ENCODE measurements around the gene STK11IP. TPM values are rescaled to one million over a fixed set of nuclear protein-coding genes. Genes with fewer than 3 reads are reported as not detected.

STK11IP gene
- total RNA-seq, 1 experiment from 2014 or later: 39.9 TPM

DNA sequence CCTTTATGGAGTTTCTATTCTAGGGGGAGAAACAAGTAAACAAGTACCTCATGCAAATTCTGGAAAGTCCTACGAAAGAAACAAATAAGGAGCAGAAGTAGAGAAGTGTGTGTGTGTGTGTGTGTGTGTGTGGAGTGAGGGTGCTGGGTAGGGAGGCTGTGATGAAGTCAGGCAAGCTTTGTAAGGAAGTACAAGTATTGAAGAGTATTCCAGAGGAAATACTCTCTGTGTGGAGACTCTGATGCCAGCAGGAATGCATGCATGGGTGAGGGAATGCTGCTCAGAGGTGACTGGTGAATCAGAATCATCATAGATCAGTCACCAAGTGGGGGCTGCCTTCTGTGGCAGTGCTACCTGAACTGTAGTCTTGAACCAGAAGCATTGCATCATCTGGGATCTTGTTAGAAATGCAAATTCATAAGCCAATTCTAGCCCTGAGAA, 64.3 kb downstream of the STK11IP start:
- H3K4me3 Mint-ChIP-seq: no peak overlapping the region
- ATAC-seq (peak; percentile 14; the same call in 1 of the 2 replicates), DNase-seq (ENCODE audit: low spot score) (no peak)
- CTCF ChIA-PET: no interaction called here
- peaks cover 39% of the 10 kb centered on the region for H3K9me3 Mint-ChIP-seq
- H3K4me1 Mint-ChIP-seq: peaks cover 16% of the 10 kb centered on the region
- POLR2A ChIA-PET: no interaction called here
- TF ChIP-seq ATF1 (CRISPR knock-in tag; IDR thresholded peaks at IDR 0.05) (no peak), ZNF671 (CRISPR knock-in tag; IDR thresholded peaks at IDR 0.05) (no peak), KAT7 (CRISPR knock-in tag; IDR thresholded peaks at IDR 0.05; ENCODE audit: borderline replicate concordance) (no peak), ZNF317 (CRISPR knock-in tag; IDR thresholded peaks at IDR 0.05; ENCODE audit: borderline replicate concordance, low read depth) (no peak), JAZF1 (CRISPR knock-in tag; IDR thresholded peaks at IDR 0.05) (no peak)
- H3K27me3 Mint-ChIP-seq (ENCODE audit: low read depth): peaks cover 21% of the 10 kb centered on the region
- peaks cover 14% of the 10 kb centered on the region for H3K36me3 Mint-ChIP-seq
- H3K27ac Mint-ChIP-seq: no peak overlapping the region

DNA sequence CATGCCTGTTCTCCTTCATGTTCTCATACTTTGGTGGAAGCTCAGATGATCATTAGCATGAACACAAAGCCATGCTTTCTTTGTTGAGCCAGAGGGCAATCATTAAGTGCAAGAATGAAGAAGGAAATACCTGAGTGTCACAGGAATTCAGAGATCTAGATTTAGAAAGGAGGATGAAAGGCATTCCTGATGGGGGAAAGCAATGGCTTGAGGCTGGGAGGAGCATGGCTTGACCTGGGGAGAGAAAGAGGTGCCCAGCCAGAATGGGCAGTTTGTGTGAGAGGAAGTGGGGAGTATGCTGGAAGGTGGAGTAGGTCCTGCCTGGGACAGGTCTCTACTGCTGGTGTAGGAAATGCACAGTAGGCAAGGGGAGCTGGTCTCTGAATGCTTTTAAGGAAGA, 64.9 kb downstream of the STK11IP start:
- Mint-ChIP-seq H3K27ac (peak overlapping the region; percentile 14; the same call in 1 of the 2 replicates), H3K27me3 (ENCODE audit: low read depth) (peaks cover 21% of the 10 kb centered on the region), H3K4me1 (peaks cover 16% of the 10 kb centered on the region), H3K36me3 (peaks cover 14% of the 10 kb centered on the region), H3K4me3 (no peak overlapping the region), H3K9me3 (peaks cover 39% of the 10 kb centered on the region)
- POLR2A ChIA-PET: interaction anchor here (1.0 kb wide), 1 partner anchor 9 kb away, joined by 3 read pairs; no protein-coding TSS in a partner anchor
- DNase-seq (ENCODE audit: low spot score) (no peak), ATAC-seq (peak; percentile 84)
- CTCF ChIA-PET: interaction anchor here (0.7 kb wide), 1 partner anchor 20 kb away, joined by 4 read pairs; no protein-coding TSS in a partner anchor
- no peak for TF ChIP-seq SOX15 (CRISPR knock-in tag; IDR thresholded peaks at IDR 0.05)
- TF ChIP-seq, protein P1, sequence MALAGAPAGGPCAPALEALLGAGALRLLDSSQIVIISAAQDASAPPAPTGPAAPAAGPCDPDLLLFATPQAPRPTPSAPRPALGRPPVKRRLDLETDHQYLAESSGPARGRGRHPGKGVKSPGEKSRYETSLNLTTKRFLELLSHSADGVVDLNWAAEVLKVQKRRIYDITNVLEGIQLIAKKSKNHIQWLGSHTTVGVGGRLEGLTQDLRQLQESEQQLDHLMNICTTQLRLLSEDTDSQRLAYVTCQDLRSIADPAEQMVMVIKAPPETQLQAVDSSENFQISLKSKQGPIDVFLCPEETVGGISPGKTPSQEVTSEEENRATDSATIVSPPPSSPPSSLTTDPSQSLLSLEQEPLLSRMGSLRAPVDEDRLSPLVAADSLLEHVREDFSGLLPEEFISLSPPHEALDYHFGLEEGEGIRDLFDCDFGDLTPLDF (CRISPR knock-in tag; IDR thresholded peaks at IDR 0.05): no peak
- no peak for TF ChIP-seq KAT7 (CRISPR knock-in tag; IDR thresholded peaks at IDR 0.05; ENCODE audit: borderline replicate concordance)
- TF ChIP-seq, protein P2, sequence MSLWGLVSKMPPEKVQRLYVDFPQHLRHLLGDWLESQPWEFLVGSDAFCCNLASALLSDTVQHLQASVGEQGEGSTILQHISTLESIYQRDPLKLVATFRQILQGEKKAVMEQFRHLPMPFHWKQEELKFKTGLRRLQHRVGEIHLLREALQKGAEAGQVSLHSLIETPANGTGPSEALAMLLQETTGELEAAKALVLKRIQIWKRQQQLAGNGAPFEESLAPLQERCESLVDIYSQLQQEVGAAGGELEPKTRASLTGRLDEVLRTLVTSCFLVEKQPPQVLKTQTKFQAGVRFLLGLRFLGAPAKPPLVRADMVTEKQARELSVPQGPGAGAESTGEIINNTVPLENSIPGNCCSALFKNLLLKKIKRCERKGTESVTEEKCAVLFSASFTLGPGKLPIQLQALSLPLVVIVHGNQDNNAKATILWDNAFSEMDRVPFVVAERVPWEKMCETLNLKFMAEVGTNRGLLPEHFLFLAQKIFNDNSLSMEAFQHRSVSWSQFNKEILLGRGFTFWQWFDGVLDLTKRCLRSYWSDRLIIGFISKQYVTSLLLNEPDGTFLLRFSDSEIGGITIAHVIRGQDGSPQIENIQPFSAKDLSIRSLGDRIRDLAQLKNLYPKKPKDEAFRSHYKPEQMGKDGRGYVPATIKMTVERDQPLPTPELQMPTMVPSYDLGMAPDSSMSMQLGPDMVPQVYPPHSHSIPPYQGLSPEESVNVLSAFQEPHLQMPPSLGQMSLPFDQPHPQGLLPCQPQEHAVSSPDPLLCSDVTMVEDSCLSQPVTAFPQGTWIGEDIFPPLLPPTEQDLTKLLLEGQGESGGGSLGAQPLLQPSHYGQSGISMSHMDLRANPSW (CRISPR knock-in tag; conservative IDR thresholded peaks at IDR 0.05; ENCODE audit: low read depth): no peak
- TF ChIP-seq, protein P3, sequence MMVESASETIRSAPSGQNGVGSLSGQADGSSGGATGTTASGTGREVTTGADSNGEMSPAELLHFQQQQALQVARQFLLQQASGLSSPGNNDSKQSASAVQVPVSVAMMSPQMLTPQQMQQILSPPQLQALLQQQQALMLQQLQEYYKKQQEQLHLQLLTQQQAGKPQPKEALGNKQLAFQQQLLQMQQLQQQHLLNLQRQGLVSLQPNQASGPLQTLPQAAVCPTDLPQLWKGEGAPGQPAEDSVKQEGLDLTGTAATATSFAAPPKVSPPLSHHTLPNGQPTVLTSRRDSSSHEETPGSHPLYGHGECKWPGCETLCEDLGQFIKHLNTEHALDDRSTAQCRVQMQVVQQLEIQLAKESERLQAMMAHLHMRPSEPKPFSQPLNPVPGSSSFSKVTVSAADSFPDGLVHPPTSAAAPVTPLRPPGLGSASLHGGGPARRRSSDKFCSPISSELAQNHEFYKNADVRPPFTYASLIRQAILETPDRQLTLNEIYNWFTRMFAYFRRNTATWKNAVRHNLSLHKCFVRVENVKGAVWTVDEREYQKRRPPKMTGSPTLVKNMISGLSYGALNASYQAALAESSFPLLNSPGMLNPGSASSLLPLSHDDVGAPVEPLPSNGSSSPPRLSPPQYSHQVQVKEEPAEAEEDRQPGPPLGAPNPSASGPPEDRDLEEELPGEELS (CRISPR knock-in tag; IDR thresholded peaks at IDR 0.05): no peak
- TF ChIP-seq ZNF138 (CRISPR knock-in tag; conservative IDR thresholded peaks at IDR 0.05): no peak
- TF ChIP-seq ZNF219 (CRISPR knock-in tag; IDR thresholded peaks at IDR 0.05; ENCODE audit: borderline replicate concordance): no peak
- TF ChIP-seq GTF2I (CRISPR knock-in tag; conservative IDR thresholded peaks at IDR 0.05): no peak
- TF ChIP-seq ELF4 (CRISPR knock-in tag; IDR thresholded peaks at IDR 0.05; ENCODE audit: low read depth): no peak
- no peak for TF ChIP-seq ZNF416 (CRISPR knock-in tag; IDR thresholded peaks at IDR 0.05)
- TF ChIP-seq ZNF121 (CRISPR knock-in tag; IDR thresholded peaks at IDR 0.05): no peak

DNA sequence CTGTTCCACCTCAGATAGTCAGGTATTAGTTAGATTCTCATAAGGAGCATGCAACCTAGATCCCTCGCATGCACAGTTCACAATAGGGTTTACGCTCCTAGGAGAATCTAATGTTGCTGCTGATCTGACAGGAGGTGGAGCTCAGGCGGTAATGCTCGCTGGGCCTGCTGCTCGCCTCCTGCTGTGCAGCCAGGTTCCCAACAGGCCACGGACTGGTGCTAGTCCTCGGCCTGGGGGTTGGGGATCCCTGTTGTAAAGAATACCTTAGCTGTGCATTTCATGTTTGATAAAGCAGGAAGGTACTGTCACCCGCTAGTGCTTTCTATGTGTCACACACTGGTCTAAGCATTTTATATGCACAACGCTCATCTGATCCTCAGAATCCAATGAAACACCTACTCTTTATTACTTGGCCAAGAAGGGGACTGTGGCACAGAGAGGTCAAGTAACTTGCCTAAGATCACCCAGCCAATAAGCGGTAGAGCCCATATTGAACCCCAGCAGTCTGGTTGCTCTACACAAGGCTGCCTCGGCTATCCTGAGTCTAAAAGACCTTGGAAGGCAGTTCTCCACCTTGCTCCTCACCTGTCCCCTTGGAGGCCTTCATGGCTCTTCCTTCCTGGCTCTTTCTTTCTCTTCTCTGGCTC, 65.6 kb downstream of the STK11IP start:
- POLR2A ChIA-PET: interaction anchor here (1.0 kb wide), 1 partner anchor 10 kb away, joined by 3 read pairs; no protein-coding TSS in a partner anchor
- DNase-seq (ENCODE audit: low spot score) (no peak), ATAC-seq (no peak)
- CTCF ChIA-PET: interaction anchor here (0.7 kb wide), 1 partner anchor 21 kb away, joined by 4 read pairs; no protein-coding TSS in a partner anchor
- Mint-ChIP-seq H3K36me3 (peaks cover 14% of the 10 kb centered on the region), H3K27me3 (ENCODE audit: low read depth) (peaks cover 14% of the 10 kb centered on the region), H3K9me3 (peaks cover 39% of the 10 kb centered on the region), H3K4me1 (peaks cover 16% of the 10 kb centered on the region), H3K27ac (no peak overlapping the region), H3K4me3 (no peak overlapping the region)
- TF ChIP-seq, protein P4, sequence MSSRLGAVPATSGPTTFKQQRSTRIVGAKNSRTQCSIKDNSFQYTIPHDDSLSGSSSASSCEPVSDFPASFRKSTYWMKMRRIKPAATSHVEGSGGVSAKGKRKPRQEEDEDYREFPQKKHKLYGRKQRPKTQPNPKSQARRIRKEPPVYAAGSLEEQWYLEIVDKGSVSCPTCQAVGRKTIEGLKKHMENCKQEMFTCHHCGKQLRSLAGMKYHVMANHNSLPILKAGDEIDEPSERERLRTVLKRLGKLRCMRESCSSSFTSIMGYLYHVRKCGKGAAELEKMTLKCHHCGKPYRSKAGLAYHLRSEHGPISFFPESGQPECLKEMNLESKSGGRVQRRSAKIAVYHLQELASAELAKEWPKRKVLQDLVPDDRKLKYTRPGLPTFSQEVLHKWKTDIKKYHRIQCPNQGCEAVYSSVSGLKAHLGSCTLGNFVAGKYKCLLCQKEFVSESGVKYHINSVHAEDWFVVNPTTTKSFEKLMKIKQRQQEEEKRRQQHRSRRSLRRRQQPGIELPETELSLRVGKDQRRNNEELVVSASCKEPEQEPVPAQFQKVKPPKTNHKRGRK (CRISPR knock-in tag; IDR thresholded peaks at IDR 0.05; ENCODE audit: borderline replicate concordance): no peak
- TF ChIP-seq, protein P5, sequence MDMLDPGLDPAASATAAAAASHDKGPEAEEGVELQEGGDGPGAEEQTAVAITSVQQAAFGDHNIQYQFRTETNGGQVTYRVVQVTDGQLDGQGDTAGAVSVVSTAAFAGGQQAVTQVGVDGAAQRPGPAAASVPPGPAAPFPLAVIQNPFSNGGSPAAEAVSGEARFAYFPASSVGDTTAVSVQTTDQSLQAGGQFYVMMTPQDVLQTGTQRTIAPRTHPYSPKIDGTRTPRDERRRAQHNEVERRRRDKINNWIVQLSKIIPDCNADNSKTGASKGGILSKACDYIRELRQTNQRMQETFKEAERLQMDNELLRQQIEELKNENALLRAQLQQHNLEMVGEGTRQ (CRISPR knock-in tag; IDR thresholded peaks at IDR 0.05): no peak
- TF ChIP-seq ZNF317 (CRISPR knock-in tag; IDR thresholded peaks at IDR 0.05; ENCODE audit: borderline replicate concordance, low read depth) (no peak), RELA (CRISPR knock-in tag; IDR thresholded peaks at IDR 0.05; ENCODE audit: borderline replicate concordance) (no peak), MXD4 (CRISPR knock-in tag; IDR thresholded peaks at IDR 0.05; ENCODE audit: borderline replicate concordance) (no peak), ZNF263 (CRISPR knock-in tag; IDR thresholded peaks at IDR 0.05; ENCODE audit: low read depth) (no peak), TCF7 (CRISPR knock-in tag; IDR thresholded peaks at IDR 0.05; ENCODE audit: low read depth) (no peak)
